WTC11 (cell line): Measurements from ENCODE around the gene FADS6. TPM values are rescaled to one million over a fixed set of nuclear protein-coding genes. Genes with fewer than 3 reads are reported as not detected.

Source experiments
- ATAC-seq: fragments of 200-7000 bp; cut with Tn5 transposase; 2 replicates; pipeline ENCODE4 v1.10.0; 2021; ENCODE audit warnings: mild to moderate bottlenecking, moderate library complexity
- CTCF ChIA-PET: fragments of 300-600 bp; sonication (Branson Sonifier 250); formaldehyde crosslinking; loops from one replicate; lab custom pipeline; 2021; ENCODE audit warnings: antibody characterized with exemption; lab: Charles Lee
- POLR2A ChIA-PET: fragments of 350-600 bp; sonication (Branson Sonifier 250); formaldehyde crosslinking; loops from one replicate; lab custom pipeline; 2021; ENCODE audit warnings: antibody characterized with exemption; lab: Charles Lee
- DNase-seq: peaks from one replicate; pipeline ENCODE4 v3.0.0; 2021; ENCODE audit warnings: low spot score
- H3K27ac Mint-ChIP-seq: 2 replicates; pipeline ENCODE4 v1.8.0; 2021; ENCODE audit warnings: mixed read lengths
- H3K27me3 Mint-ChIP-seq: 2 replicates; pipeline ENCODE4 v1.8.0; 2021; ENCODE audit warnings: low read depth, mild to moderate bottlenecking, moderate library complexity, mixed read lengths
- H3K36me3 Mint-ChIP-seq: 2 replicates; pipeline ENCODE4 v1.8.0; 2021; ENCODE audit warnings: mixed read lengths
- H3K4me1 Mint-ChIP-seq: 2 replicates; pipeline ENCODE4 v1.8.0; 2022; ENCODE audit warnings: mixed read lengths
- H3K4me3 Mint-ChIP-seq: 2 replicates; pipeline ENCODE4 v1.8.0; 2021; ENCODE audit warnings: mild to moderate bottlenecking, moderate library complexity, mixed read lengths
- H3K9me3 Mint-ChIP-seq: 2 replicates; pipeline ENCODE4 v1.8.0; 2021; ENCODE audit warnings: mixed read lengths
- CBFB ChIP-seq: sonication (generic); formaldehyde crosslinking; IDR thresholded peaks from 2 replicates; pipeline ENCODE4 v1.8.1; 2022; ENCODE audit warnings: mild to moderate bottlenecking, low read depth, missing genetic modification reagents
- EMX1 ChIP-seq: fragments of 250-450 bp; sonication (Bioruptor Pico); IDR thresholded peaks from 2 replicates; pipeline ENCODE4 v1.8.0; 2021; ENCODE audit warnings: mild to moderate bottlenecking
- ESRRA ChIP-seq: sonication (generic); formaldehyde crosslinking; IDR thresholded peaks from 2 replicates; pipeline ENCODE4 v1.8.1; 2022; ENCODE audit warnings: mild to moderate bottlenecking, missing genetic modification reagents, borderline replicate concordance
- GABPB1 ChIP-seq: sonication (generic); formaldehyde crosslinking; IDR thresholded peaks from 2 replicates; pipeline ENCODE4 v1.8.1; 2023; ENCODE audit warnings: mild to moderate bottlenecking, missing genetic modification reagents
- GTF2I ChIP-seq: fragments of 250-450 bp; sonication (Bioruptor Pico); conservative IDR thresholded peaks from 2 replicates; pipeline ENCODE4 v1.4.0; 2021; ENCODE audit warnings: mild to moderate bottlenecking
- NFE2L1 ChIP-seq: sonication (generic); formaldehyde crosslinking; IDR thresholded peaks from 2 replicates; pipeline ENCODE4 v1.8.1; 2023; ENCODE audit warnings: missing genetic modification reagents
- NR3C1 ChIP-seq: sonication (generic); formaldehyde crosslinking; conservative IDR thresholded peaks from 2 replicates; pipeline ENCODE4 v1.8.1; 2023; ENCODE audit warnings: low read depth, mild to moderate bottlenecking, missing genetic modification reagents
- TCF7 ChIP-seq: sonication (generic); formaldehyde crosslinking; IDR thresholded peaks from 2 replicates; pipeline ENCODE4 v1.8.0; 2022; ENCODE audit warnings: mild to moderate bottlenecking, low read depth, missing genetic modification reagents, moderate library complexity
- ZNF138 ChIP-seq: sonication (generic); formaldehyde crosslinking; conservative IDR thresholded peaks from 2 replicates; pipeline ENCODE4 v1.8.1; 2022; ENCODE audit warnings: mild to moderate bottlenecking, moderate library complexity, missing genetic modification reagents
- total RNA-seq: library from RNA; stranded (reverse); gene quantifications from 3 replicates; pipeline ENCODE4 v1.2.3, GENCODE V29; 2021
- TF ChIP-seq, protein P1 (sequence below): sonication (generic); formaldehyde crosslinking; IDR thresholded peaks from 2 replicates; pipeline ENCODE4 v1.8.0; 2023; ENCODE audit warnings: missing genetic modification reagents, mild to moderate bottlenecking, borderline replicate concordance
- TF ChIP-seq, protein P2 (sequence below): fragments of 250-450 bp; sonication (Bioruptor Pico); IDR thresholded peaks from 2 replicates; pipeline ENCODE4 v2.1.2; 2022; ENCODE audit warnings: mild to moderate bottlenecking, moderate library complexity
- TF ChIP-seq, protein P3 (sequence below): sonication (generic); formaldehyde crosslinking; IDR thresholded peaks from 2 replicates; pipeline ENCODE4 v1.8.1; 2023; ENCODE audit warnings: mild to moderate bottlenecking, missing genetic modification reagents
- TF ChIP-seq, protein P4 (sequence below): sonication (generic); formaldehyde crosslinking; IDR thresholded peaks from 2 replicates; pipeline ENCODE4 v1.8.1; 2023; ENCODE audit warnings: mild to moderate bottlenecking, missing genetic modification reagents, moderate library complexity
- TF ChIP-seq, protein P5 (sequence below): sonication (generic); formaldehyde crosslinking; IDR thresholded peaks from 2 replicates; pipeline ENCODE4 v1.8.0; 2022; ENCODE audit warnings: mild to moderate bottlenecking, missing genetic modification reagents

The FADS6 gene
- total RNA-seq, 1 experiment from 2014 or later = 1.2 TPM

DNA sequence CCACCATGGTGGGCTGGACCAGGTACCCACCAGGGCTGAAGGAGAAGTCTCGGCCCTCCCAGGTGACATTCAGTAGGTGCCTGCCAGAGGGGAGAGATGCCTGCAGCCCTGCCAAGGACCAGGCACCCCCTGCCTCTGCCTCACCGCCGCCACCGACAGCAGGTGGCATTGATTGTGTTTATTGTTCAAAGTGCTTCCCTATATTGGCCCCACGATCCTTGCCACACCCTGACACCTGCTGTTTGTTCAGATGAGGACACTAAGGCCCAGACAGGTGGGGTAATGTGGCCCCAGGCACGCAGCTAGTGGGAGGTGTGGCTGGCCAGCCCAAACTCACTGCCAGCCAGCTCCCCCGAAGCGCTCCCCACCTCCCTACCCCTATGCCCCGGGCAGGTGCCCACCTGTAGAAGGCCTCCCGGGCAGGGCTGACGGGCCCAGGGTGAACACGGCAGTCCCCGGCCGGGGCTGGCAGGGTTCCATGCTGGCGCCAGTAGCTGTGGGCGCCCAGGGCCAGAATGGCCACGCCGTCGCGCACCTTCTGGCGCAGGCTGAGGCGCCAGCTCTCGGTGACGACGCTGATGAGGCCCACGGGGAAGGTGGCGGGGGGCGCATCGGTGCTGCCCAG is 41.7 kb downstream of the FADS6 start:
- H3K36me3 Mint-ChIP-seq = no peaks in the 10 kb centered on the region
- no peak overlapping the region for H3K27ac Mint-ChIP-seq
- peaks cover 86% of the 10 kb centered on the region for H3K27me3 Mint-ChIP-seq
- no peak for ATAC-seq
- TF ChIP-seq, protein P1, sequence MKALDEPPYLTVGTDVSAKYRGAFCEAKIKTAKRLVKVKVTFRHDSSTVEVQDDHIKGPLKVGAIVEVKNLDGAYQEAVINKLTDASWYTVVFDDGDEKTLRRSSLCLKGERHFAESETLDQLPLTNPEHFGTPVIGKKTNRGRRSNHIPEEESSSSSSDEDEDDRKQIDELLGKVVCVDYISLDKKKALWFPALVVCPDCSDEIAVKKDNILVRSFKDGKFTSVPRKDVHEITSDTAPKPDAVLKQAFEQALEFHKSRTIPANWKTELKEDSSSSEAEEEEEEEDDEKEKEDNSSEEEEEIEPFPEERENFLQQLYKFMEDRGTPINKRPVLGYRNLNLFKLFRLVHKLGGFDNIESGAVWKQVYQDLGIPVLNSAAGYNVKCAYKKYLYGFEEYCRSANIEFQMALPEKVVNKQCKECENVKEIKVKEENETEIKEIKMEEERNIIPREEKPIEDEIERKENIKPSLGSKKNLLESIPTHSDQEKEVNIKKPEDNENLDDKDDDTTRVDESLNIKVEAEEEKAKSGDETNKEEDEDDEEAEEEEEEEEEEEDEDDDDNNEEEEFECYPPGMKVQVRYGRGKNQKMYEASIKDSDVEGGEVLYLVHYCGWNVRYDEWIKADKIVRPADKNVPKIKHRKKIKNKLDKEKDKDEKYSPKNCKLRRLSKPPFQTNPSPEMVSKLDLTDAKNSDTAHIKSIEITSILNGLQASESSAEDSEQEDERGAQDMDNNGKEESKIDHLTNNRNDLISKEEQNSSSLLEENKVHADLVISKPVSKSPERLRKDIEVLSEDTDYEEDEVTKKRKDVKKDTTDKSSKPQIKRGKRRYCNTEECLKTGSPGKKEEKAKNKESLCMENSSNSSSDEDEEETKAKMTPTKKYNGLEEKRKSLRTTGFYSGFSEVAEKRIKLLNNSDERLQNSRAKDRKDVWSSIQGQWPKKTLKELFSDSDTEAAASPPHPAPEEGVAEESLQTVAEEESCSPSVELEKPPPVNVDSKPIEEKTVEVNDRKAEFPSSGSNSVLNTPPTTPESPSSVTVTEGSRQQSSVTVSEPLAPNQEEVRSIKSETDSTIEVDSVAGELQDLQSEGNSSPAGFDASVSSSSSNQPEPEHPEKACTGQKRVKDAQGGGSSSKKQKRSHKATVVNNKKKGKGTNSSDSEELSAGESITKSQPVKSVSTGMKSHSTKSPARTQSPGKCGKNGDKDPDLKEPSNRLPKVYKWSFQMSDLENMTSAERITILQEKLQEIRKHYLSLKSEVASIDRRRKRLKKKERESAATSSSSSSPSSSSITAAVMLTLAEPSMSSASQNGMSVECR = no peak
- H3K4me3 Mint-ChIP-seq = no peak overlapping the region
- ChIA-PET POLR2A (interaction anchor here (0.5 to 1.8 kb wide), 6 partner anchors 9 to 80 kb away, joined by 5 to 9 read pairs (median 6); partner anchors contain the start of gene FDXR), CTCF (interaction anchor here (0.6 to 12.3 kb wide), 23 partner anchors 9 to 219 kb away, joined by 3 to 347 read pairs (median 7); partner anchors contain the start of genes FDXR, GRIN2C, NAT9 and OTOP2)
- H3K4me1 Mint-ChIP-seq = peaks cover 9% of the 10 kb centered on the region
- H3K9me3 Mint-ChIP-seq = no peaks in the 10 kb centered on the region
- DNase-seq = no peak

DNA sequence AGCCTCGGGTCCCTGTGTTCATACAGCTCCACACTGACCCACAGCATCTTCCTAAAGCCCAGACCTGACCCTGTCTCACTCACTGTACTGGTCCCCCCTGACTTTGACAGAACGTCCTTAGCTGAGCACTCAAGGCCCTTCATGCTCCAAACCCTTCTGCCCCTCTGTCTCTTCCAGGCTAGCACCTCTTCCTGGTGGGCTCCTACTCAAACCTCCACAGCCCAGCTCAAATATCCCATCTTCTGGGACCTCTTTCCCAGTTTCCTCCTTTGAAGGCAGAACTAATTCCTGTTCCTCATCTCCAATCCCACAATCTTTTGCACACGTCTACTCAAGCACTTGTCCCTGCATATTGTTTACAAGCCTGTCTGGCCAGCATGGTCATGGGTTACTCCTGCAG is 42.5 kb downstream of the FADS6 start:
- no peaks in the 10 kb centered on the region for H3K9me3 Mint-ChIP-seq
- ChIA-PET CTCF (interaction anchor here (1.4 to 12.3 kb wide), 6 partner anchors 8 to 194 kb away, joined by 5 to 347 read pairs (median 14); partner anchors contain the start of gene GRIN2C), POLR2A (no interaction called here)
- no peak overlapping the region for H3K27ac Mint-ChIP-seq
- no peak overlapping the region for H3K4me3 Mint-ChIP-seq
- ATAC-seq (no peak), DNase-seq (no peak)
- H3K36me3 Mint-ChIP-seq = no peaks in the 10 kb centered on the region
- peaks cover 85% of the 10 kb centered on the region for H3K27me3 Mint-ChIP-seq
- TF ChIP-seq, protein P2, sequence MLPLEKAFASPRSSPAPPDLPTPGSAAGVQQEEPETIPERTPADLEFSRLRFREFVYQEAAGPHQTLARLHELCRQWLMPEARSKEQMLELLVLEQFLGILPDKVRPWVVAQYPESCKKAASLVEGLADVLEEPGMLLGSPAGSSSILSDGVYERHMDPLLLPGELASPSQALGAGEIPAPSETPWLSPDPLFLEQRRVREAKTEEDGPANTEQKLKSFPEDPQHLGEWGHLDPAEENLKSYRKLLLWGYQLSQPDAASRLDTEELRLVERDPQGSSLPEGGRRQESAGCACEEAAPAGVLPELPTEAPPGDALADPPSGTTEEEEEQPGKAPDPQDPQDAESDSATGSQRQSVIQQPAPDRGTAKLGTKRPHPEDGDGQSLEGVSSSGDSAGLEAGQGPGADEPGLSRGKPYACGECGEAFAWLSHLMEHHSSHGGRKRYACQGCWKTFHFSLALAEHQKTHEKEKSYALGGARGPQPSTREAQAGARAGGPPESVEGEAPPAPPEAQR (CRISPR knock-in tag) = no peak
- no peak for TF ChIP-seq CBFB (CRISPR knock-in tag)
- no peak for TF ChIP-seq ESRRA (CRISPR knock-in tag)
- no peak for TF ChIP-seq GABPB1 (CRISPR knock-in tag)
- TF ChIP-seq, protein P3, sequence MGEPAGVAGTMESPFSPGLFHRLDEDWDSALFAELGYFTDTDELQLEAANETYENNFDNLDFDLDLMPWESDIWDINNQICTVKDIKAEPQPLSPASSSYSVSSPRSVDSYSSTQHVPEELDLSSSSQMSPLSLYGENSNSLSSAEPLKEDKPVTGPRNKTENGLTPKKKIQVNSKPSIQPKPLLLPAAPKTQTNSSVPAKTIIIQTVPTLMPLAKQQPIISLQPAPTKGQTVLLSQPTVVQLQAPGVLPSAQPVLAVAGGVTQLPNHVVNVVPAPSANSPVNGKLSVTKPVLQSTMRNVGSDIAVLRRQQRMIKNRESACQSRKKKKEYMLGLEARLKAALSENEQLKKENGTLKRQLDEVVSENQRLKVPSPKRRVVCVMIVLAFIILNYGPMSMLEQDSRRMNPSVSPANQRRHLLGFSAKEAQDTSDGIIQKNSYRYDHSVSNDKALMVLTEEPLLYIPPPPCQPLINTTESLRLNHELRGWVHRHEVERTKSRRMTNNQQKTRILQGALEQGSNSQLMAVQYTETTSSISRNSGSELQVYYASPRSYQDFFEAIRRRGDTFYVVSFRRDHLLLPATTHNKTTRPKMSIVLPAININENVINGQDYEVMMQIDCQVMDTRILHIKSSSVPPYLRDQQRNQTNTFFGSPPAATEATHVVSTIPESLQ (CRISPR knock-in tag) = no peak
- no peak for TF ChIP-seq ZNF138 (CRISPR knock-in tag)
- TF ChIP-seq, protein P4, sequence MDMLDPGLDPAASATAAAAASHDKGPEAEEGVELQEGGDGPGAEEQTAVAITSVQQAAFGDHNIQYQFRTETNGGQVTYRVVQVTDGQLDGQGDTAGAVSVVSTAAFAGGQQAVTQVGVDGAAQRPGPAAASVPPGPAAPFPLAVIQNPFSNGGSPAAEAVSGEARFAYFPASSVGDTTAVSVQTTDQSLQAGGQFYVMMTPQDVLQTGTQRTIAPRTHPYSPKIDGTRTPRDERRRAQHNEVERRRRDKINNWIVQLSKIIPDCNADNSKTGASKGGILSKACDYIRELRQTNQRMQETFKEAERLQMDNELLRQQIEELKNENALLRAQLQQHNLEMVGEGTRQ (CRISPR knock-in tag) = no peak
- TF ChIP-seq EMX1 (CRISPR knock-in tag) = no peak
- no peak for TF ChIP-seq TCF7
- no peak for TF ChIP-seq GTF2I (CRISPR knock-in tag)
- TF ChIP-seq, protein P5, sequence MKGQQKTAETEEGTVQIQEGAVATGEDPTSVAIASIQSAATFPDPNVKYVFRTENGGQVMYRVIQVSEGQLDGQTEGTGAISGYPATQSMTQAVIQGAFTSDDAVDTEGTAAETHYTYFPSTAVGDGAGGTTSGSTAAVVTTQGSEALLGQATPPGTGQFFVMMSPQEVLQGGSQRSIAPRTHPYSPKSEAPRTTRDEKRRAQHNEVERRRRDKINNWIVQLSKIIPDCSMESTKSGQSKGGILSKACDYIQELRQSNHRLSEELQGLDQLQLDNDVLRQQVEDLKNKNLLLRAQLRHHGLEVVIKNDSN (CRISPR knock-in tag) = no peak
- no peak for TF ChIP-seq NFE2L1 (CRISPR knock-in tag)
- TF ChIP-seq NR3C1 (CRISPR knock-in tag) = no peak
- peaks cover 9% of the 10 kb centered on the region for H3K4me1 Mint-ChIP-seq
